Stimulated activated CD8-positive, alpha-beta memory T cell treated with anti-CD3 and anti-CD28 coated beads, Interleukin-15, amount 100 ng/mL, for 24 hours (primary cell): ENCODE measurements around the gene JAZF1.

Experiments used
- DNase-seq: peaks from one replicate; pipeline ENCODE4 v3.0.0-alpha.2; 2020; ENCODE audit warnings: low read depth

The JAZF1 gene

GRCh38 chr7:27835376-27835775, 345.2 kb downstream of the JAZF1 start:
- no peak for DNase-seq

GRCh38 chr7:27834179-27834921, 346.2 kb downstream of the JAZF1 start:
- no peak for DNase-seq

- DNase-seq, result no peak
These were observed 354.2 kb downstream of the JAZF1 start for GRCh38 chr7:27826357-27826756.

- DNase-seq, result no peak
These were observed 354.7 kb downstream of the JAZF1 start for GRCh38 chr7:27825891-27826290.

- no peak for DNase-seq
These were observed 358.4 kb downstream of the JAZF1 start for GRCh38 chr7:27822245-27822644.

GRCh38 chr7:27812706-27813105, 367.9 kb downstream of the JAZF1 start:
- no peak for DNase-seq

GRCh38 chr7:27810186-27810585, 370.4 kb downstream of the JAZF1 start:
- DNase-seq, result no peak

- DNase-seq, result no peak
These were observed 372.0 kb downstream of the JAZF1 start for GRCh38 chr7:27808626-27809025.

- DNase-seq, result no peak
These were observed 376.5 kb downstream of the JAZF1 start for GRCh38 chr7:27804139-27804538.

GRCh38 chr7:27802999-27803398, 377.6 kb downstream of the JAZF1 start:
- no peak for DNase-seq

- DNase-seq, result no peak
These were observed 381.4 kb downstream of the JAZF1 start for GRCh38 chr7:27799212-27799611.

- no peak for DNase-seq
These were observed 384.6 kb downstream of the JAZF1 start for GRCh38 chr7:27795977-27796376.

GRCh38 chr7:27793780-27794179, 386.8 kb downstream of the JAZF1 start:
- DNase-seq, result no peak

- DNase-seq, result no peak
These were observed 392.2 kb downstream of the JAZF1 start for GRCh38 chr7:27788437-27788836.

GRCh38 chr7:27784399-27785053, 396.1 kb downstream of the JAZF1 start:
- DNase-seq, result no peak

- no peak for DNase-seq
These were observed 397.7 kb downstream of the JAZF1 start for GRCh38 chr7:27782849-27783248.

GRCh38 chr7:27781188-27781587, 399.4 kb downstream of the JAZF1 start:
- DNase-seq, result no peak
